Left cardiac atrium (tissue), 4 donors: ENCODE results near the gene COL20A1. TPM values are rescaled to one million over a fixed set of nuclear protein-coding genes. Genes with fewer than 3 reads are reported as not detected.

Experiments
- ATAC-seq, 2 donors: fragments of 200-7000 bp; cut with Tn5 transposase; one replicate each; pipeline ENCODE4 v1.9.1; 2020; ENCODE audit warnings: mild to moderate bottlenecking in 2 of 2, moderate library complexity in 2 of 2
- DNase-seq: peaks from one replicate; pipeline ENCODE4 v3.0.0-alpha.2; 2020
- intact Hi-C, 2 donors: fragments of 100-400 bp; cut with DNase I; formaldehyde crosslinking; loops; one replicate each; pipeline versions ENCODE4 v1.14.1 to v1.15.1; 2022 to 2023
- total RNA-seq, 2 donors: library from RNA; stranded (reverse); fragmentation: NEBNext Ultra II Directional; extraction: Animal tissue kit (Norgen Biotek cat#: 25700); gene quantifications; one replicate each; pipeline ENCODE4 v1.2.1, GENCODE V29; 2021
- donor health status: DM: no; HTN: yes; CAD: no.
- donor health status: DM: no; HTN: yes; CAD: no; lungs with severe emphysema.
- donor health status: DM: yes; HTN: yes; CAD: no.
- donor health status: Dilated cardiomyopathy.

The COL20A1 gene
- total RNA-seq, 2 donors from 2014 or later, result not detected

DNA sequence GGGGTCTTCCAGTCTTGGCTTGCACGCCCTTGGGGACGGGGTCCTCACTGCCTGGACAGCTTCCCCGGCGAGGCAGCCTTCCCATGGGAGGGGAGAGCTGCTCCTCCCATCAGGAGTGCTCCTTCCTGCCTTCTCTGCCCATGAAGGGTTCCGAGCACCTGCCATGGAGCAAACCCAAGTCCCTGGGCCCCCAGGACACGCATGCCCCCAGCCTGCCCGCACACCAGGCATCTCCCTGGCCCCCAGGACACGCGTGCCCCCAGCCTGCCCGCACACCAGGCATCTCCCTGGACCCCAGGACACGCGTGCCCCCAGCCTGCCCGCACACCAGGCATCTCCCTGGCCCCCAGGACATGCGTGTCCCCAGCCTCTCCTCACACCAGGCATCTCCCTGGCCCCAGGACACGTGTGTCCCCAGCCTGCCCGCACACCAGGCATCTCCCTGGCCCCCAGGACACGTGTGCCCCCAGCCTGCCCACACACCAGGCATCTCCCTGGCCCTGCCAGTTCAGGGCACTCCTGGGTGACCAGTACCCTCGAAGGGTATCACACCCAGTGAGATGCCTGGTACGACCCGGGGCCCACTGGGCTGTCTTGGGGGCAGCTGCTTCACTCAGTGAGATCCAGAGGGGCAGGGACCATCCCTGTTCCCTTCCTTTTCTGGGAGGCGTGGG is 21.7 kb downstream of the COL20A1 start:
- intact Hi-C loops, result no loop called here
- ATAC-seq (no peak), DNase-seq (peak; percentile 17)

DNA sequence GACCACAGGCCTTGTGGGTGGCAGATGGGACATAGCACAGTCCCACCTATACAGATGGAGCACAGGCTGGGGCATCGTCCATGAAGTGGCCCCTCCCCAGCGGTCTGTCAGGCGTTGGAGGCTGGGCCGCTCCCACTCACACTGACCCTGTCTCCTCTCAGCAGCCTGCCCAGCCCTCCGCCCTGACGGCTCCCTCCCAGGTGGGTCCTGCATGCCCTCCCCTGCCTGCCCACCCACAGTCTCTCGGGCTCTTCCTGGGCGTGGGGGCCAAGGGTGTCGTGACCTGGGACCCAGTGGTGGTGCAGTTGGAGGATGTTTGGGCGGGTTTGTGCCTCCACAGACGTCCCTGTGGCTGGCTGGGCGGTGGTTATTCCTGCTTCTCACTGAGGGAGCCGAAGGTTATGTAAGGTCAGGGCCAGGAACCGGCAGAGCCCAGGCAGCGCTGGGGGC is 22.3 kb downstream of the COL20A1 start:
- peak; percentile 17 for DNase-seq
- ATAC-seq, result no peak
- intact Hi-C loops, result no loop called here

- ATAC-seq (no peak), DNase-seq (peak; percentile 20)
- intact Hi-C loops, result no loop called here
These were observed 22.9 kb downstream of the COL20A1 start for GRCh38 chr20:63315731-63316491.

- peak; percentile 15 for DNase-seq
- intact Hi-C loops, result no loop called here
- no peak for ATAC-seq
These were observed 23.5 kb downstream of the COL20A1 start for GRCh38 chr20:63316502-63316921.

GRCh38 chr20:63317061-63317460 is 24.1 kb downstream of the COL20A1 start:
- ATAC-seq (no peak), DNase-seq (no peak)
- intact Hi-C loops, result no loop called here

- ATAC-seq, result no peak
- intact Hi-C loops, result no loop called here
- peak; percentile 15 for DNase-seq
These were observed 24.8 kb downstream of the COL20A1 start for GRCh38 chr20:63317601-63318291.

GRCh38 chr20:63318391-63319163 is 25.6 kb downstream of the COL20A1 start:
- DNase-seq (peak; percentile 12), ATAC-seq (no peak)
- intact Hi-C loops, result no loop called here

DNA sequence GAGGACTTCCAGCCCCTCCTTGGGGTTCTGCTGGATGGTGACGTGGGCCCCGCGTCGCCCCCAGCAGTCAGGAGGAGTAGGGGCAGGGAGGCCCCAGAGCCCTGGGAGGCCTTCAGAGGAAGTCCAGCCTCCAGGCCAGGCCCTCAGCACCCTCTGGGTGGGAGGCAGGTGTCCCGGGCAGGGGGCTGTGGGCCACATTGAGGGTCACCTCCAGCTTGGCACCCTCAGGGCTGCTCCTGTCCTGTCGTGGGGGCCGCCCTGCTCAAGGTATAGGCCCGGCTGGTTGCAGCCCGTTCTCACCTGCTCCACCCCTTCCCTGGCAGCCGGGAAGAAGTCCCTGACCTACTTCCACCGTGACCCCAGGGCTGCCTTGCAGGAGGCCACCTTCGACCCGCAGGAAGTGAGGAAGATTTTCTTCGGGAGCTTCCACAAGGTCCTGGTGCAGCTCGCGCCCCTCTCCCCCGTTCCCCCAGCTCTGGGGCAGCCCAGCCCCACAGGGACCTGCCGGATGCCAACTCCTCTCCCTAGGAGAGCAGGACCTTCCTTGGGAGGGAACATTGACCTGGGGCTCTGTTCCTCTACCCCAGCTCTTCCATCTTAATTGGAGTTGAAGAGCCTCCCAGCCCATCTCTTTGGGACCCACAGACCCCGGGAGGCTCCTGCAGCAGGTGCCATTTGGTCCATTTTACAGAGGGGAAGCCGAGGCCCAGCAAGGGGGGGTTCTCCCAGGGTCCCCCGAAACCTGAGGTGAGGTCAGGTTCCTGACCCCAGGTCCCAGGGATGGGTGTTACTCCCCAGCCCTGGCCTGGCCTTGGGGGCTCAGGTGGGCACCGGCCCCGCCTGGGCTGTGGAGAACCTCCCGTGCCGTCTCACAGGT is 26.4 kb downstream of the COL20A1 start:
- intact Hi-C loops, result loop anchor here in 1 of 2 donors (2.0 kb wide), 1 partner anchor 51 kb away; no protein-coding TSS in a partner anchor
- peak; percentile 10 for DNase-seq

DNA sequence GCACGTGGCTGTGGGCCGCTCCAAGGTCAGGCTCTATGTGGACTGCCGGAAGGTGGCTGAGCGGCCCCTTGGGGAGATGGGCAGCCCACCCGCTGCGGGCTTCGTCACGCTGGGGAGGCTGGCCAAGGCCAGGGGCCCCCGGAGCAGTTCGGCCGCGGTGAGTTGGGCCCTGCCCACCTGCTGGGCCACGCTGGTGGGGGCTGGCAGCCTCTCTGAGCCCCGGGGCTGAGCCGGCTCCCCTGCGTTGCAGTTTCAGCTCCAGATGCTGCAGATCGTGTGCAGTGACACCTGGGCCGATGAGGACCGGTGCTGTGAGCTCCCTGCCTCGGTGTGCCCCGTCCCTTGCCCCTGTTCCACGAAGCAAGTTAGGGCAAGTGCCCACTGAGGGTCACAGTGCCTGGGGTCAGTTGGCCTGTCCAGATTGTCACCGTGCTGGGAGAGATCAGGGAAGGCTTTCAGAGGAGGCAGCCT is 27.1 kb downstream of the COL20A1 start:
- intact Hi-C loops, result loop anchor here in 1 of 2 donors (2.0 kb wide), 1 partner anchor 51 kb away; no protein-coding TSS in a partner anchor
- DNase-seq (peak; percentile 14), ATAC-seq (no peak)

More for the DNA sequence above, 26.4 kb downstream of the COL20A1 start:
- no peak for ATAC-seq

DNA sequence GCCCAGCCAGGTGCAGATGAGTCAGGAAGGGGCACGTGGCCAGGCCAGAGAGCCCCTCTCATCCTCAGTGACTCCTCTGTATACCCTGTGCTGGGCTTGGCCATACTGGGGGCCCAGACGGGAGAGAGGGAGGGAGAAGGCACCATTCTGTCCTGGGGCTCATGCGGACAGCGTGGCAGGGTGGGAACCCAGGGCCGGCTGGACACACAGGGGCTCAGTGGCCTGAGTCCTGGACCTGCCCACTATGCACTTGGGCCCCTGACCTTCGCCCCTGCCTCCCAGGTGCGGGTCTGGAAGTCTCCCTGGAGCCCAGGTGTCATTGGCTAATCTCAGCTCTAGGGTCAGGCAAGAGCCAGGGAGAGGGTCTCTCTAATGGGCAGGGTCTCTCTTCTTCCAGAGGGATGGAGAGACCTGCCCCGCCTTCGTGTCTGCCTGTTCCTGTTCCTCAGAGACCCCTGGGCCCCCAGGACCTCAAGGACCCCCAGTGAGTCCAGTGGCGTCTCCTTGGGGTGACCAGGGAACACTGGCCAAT is 27.7 kb downstream of the COL20A1 start:
- intact Hi-C loops, result loop anchor here in 1 of 2 donors (2.0 kb wide), 1 partner anchor 50 kb away; no protein-coding TSS in a partner anchor
- ATAC-seq, result no peak
- peak; percentile 17 for DNase-seq

GRCh38 chr20:63321148-63321831 is 28.3 kb downstream of the COL20A1 start:
- intact Hi-C loops, result loop anchor here in 1 of 2 donors (2.0 kb wide), 1 partner anchor 50 kb away; no protein-coding TSS in a partner anchor

GRCh38 chr20:63322146-63322932 is 29.4 kb downstream of the COL20A1 start:
- intact Hi-C loops, result no loop called here
- DNase-seq, result peak; percentile 10
- ATAC-seq, result no peak

More at GRCh38 chr20:63321148-63321831, 28.3 kb downstream of the COL20A1 start:
- DNase-seq, result peak; percentile 88
- peak; percentile 91 to 92 for ATAC-seq

- no peak for ATAC-seq
- peak; percentile 19 for DNase-seq
- intact Hi-C loops, result no loop called here
These were observed 29.9 kb downstream of the COL20A1 start for GRCh38 chr20:63322933-63323273.

DNA sequence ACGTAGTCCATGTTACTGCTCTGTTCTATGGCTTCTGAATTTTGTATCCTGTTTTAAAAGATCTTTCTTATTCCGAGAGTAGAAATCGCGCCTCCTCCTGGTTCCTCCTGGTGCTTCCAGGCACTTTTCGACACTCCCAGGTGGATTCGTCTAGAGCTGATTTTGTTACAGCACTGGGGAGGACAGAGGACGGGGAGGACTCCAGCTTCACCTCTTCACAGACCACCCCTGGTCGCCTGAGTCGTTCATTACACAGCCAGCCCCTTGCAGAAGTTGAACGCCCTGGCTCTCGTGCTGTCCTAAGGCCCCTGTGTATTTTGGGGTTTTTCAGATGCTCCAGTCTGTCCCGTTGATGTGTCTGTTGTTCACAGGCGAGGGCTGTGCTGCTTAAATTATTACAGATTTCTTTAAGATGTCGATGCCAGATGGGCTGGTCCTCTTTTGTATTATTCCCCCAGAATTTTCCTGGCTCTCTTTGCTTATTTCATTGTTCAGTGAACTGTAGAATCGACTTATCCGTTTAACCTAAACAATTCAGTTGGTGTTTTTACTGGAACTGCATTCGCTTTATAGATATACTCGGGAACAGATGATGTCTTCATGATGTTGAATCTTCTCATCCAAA is 30.5 kb downstream of the COL20A1 start:
- DNase-seq (no peak), ATAC-seq (no peak)
- intact Hi-C loops, result no loop called here

- intact Hi-C loops, result no loop called here
- ATAC-seq, result no peak
These were observed 32.1 kb downstream of the COL20A1 start for GRCh38 chr20:63325021-63325471.

More at GRCh38 chr20:63325021-63325471, 32.1 kb downstream of the COL20A1 start:
- DNase-seq, result no peak
